Activated CD8-positive, alpha-beta T cell treated with anti-CD3 and anti-CD28 coated beads for 36 hours (primary cell): ENCODE results near the gene STOML1. TPM values are rescaled to one million over a fixed set of nuclear protein-coding genes. Genes with fewer than 3 reads are reported as not detected.

Experiments used
- ATAC-seq: fragments of 200-7000 bp; cut with Tn5 transposase; one replicate; pipeline ENCODE4 v1.10.0; 2021; ENCODE audit warnings: mild to moderate bottlenecking, moderate library complexity
- CTCF ChIA-PET: fragments of 350-600 bp; sonication (Branson Sonifier 250); formaldehyde crosslinking; loops from one replicate; lab custom pipeline; 2021; ENCODE audit warnings: antibody characterized with exemption; lab: Charles Lee
- POLR2A ChIA-PET: fragments of 350-600 bp; sonication (Branson Sonifier 250); formaldehyde crosslinking; loops from one replicate; lab custom pipeline; 2021; ENCODE audit warnings: antibody characterized with exemption; lab: Charles Lee
- DNase-seq: peaks from one replicate; pipeline ENCODE4 v3.0.0-alpha.2; 2020
- H3K27ac Mint-ChIP-seq: one replicate; pipeline ENCODE4 v1.8.0; 2021; ENCODE audit warnings: mild to moderate bottlenecking, mixed read lengths
- H3K27me3 Mint-ChIP-seq: one replicate; pipeline ENCODE4 v1.8.0; 2021; ENCODE audit warnings: mixed read lengths
- H3K36me3 Mint-ChIP-seq: one replicate; pipeline ENCODE4 v1.8.0; 2021; ENCODE audit warnings: low read depth, mixed read lengths
- H3K4me1 Mint-ChIP-seq: one replicate; pipeline ENCODE4 v1.8.0; 2021; ENCODE audit warnings: low read depth, mixed read lengths
- H3K4me3 Mint-ChIP-seq: one replicate; pipeline ENCODE4 v1.8.0; 2021; ENCODE audit warnings: mild to moderate bottlenecking, moderate library complexity, mixed read lengths
- H3K9me3 Mint-ChIP-seq: one replicate; pipeline ENCODE4 v1.8.0; 2021; ENCODE audit warnings: mixed read lengths
- intact Hi-C: fragments of 100-400 bp; cut with micrococcal nuclease; formaldehyde crosslinking; loops from one replicate; pipeline ENCODE4 v1.10.0; 2022
- total RNA-seq, 2 experiments: library from RNA; stranded (reverse); gene quantifications; one replicate each; pipeline ENCODE4 v1.2.3, GENCODE V29; 2021
- TF ChIP-seq, protein P1 (sequence below): fragments of 200-600 bp; IDR thresholded peaks from one replicate; pipeline ENCODE4 v1.8.0; 2022; ENCODE audit warnings: antibody characterized with exemption, mild to moderate bottlenecking

Gene STOML1
- 1 to 10 TPM; 5.2 to 6.5 TPM for total RNA-seq

DNA sequence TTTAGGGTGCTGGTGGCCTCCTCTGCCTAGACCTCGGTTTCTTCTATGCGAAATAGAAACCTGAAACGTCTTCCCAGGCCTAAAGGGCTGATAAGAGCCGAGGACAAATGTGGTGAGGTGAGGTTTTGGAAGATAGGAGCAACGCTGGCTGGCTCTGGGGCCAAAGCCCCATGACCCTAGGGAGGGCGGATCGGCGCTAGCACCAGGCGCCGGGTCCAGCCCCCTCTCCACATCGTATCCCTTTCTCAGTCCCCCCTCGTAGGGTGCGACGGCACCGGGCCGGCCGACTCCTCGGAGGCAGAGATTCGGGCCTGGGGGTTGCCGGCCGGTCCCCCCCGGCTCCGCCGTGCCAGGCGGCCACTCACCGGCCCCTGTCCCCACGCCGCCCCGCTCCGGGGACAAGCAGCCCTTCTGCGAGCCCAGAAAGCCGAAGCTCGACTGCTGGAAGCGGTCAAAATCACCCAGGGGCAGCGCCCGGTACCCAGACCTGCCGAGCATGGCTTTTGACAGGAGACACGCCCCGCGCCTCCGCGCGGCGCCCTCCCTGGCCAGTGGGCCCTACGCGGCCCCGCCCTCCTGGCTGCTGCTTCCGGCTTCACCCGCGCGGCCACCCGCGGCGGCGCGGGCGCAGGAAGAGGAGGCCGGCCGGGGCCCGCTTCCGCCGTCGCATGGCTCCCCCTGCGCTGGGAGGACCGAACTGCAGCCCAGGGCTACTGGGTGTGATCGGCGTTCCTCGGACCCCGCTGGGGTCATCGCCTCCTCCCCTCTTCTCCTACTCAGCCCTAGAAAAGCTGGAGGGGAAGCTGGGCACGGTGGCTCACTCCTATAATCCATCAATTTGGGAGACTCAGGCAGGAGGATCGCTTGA is at the start of gene STOML1:
STOML1 (minus strand) TSS at position 570 of the 868 bp plus-strand sequence; CDS start at position 498, 72 bp downstream.
- peaks cover 33% of the 10 kb centered on the region for H3K4me1 Mint-ChIP-seq
- intact Hi-C loops, result no loop called here
- POLR2A ChIA-PET, result interaction anchor here (0.7 to 2.9 kb wide), 3 partner anchors 10 to 11 kb away, joined by 3 to 11 read pairs (median 4); no protein-coding TSS in a partner anchor

DNA sequence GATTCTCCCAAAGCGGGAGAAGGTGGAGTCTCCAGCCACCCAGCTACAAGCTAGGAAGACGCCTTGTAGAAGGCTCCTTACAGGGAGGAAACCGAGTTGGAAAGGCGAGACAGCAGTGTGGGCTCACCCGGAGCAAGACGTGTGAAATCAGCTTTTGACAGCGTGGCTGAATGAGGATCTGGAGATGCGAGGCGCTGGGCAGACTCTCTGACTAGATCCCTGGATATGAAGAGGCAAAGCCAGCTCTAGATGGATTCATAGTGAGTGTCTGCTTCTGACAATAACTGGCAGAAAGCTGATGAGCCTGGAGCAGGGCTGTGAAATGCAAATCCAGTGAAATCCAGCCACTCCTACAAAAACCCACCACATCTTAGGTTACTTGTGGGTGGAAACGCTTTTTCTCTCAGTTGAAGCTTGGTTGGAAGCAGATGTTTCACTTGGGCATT is 49.2 kb upstream of the STOML1 start:
- Mint-ChIP-seq H3K27me3 (no peaks in the 10 kb centered on the region), H3K4me1 (no peaks in the 10 kb centered on the region), H3K4me3 (no peak overlapping the region), H3K36me3 (peaks cover 10% of the 10 kb centered on the region), H3K9me3 (no peaks in the 10 kb centered on the region), H3K27ac (no peak overlapping the region)
- intact Hi-C loops, result no loop called here
- DNase-seq (no peak), ATAC-seq (no peak)
- TF ChIP-seq, protein P1, sequence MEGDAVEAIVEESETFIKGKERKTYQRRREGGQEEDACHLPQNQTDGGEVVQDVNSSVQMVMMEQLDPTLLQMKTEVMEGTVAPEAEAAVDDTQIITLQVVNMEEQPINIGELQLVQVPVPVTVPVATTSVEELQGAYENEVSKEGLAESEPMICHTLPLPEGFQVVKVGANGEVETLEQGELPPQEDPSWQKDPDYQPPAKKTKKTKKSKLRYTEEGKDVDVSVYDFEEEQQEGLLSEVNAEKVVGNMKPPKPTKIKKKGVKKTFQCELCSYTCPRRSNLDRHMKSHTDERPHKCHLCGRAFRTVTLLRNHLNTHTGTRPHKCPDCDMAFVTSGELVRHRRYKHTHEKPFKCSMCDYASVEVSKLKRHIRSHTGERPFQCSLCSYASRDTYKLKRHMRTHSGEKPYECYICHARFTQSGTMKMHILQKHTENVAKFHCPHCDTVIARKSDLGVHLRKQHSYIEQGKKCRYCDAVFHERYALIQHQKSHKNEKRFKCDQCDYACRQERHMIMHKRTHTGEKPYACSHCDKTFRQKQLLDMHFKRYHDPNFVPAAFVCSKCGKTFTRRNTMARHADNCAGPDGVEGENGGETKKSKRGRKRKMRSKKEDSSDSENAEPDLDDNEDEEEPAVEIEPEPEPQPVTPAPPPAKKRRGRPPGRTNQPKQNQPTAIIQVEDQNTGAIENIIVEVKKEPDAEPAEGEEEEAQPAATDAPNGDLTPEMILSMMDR, result no peak
- CTCF ChIA-PET, result interaction anchor here (0.9 to 1.5 kb wide), 3 partner anchors 8 to 77 kb away, joined by 3 read pairs; no protein-coding TSS in a partner anchor
- POLR2A ChIA-PET, result no interaction called here

More for the DNA sequence above, at the start of gene STOML1:
- TF ChIP-seq, protein P1, result peak; percentile 95
- ATAC-seq (peak; percentile 77), DNase-seq (peak; percentile 94)
- H3K4me3 Mint-ChIP-seq, result peak within 1 kb of the TSS; percentile 78
- peaks cover 9% of the 10 kb centered on the region for H3K36me3 Mint-ChIP-seq
- no peaks in the 10 kb centered on the region for H3K27me3 Mint-ChIP-seq
- CTCF ChIA-PET, result interaction anchor here (0.7 to 11.4 kb wide), 5 partner anchors 10 to 68 kb away, joined by 3 to 106 read pairs (median 7); no protein-coding TSS in a partner anchor
- H3K27ac Mint-ChIP-seq, result peak within 1 kb of the TSS; percentile 83
- H3K9me3 Mint-ChIP-seq, result no peaks in the 10 kb centered on the region

DNA sequence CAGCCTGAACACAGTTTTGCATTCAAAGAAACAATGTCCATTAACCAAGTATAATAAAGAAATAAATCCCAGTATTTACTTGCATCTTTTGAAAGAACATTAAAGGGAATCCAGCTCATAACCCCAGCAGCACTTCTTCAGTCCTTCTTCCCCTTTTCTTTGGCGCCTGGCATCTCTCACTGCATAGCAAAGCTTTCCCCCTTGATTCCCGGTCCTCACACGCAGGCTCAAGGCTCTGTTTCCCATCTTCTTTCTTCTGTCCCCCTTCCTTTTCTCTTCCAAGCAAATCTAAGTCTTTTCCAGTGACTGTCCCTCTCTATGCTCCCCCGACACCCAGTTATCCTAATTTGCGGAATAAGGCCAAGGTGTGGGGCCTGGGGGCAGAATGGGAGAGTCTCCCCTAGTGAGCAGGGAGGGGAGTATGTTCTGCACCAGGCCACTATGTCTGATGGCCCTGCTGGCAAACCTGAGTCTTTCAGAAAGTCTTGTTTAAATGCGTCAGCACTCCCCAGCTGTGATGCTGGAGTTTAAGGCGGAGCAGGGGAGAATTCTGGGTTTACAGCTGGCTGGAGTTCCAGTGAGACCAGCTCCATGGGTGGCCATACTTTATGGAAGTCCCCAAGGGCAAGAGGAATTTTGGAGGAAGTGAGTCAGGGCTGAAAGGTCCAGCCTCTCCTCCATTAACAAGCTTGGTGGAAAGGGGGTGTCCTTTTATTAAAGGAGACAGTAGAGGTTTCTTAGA is 48.2 kb upstream of the STOML1 start:
- H3K9me3 Mint-ChIP-seq, result no peaks in the 10 kb centered on the region
- ChIA-PET POLR2A (no interaction called here), CTCF (interaction anchor here (0.9 to 5.2 kb wide), 5 partner anchors 8 to 132 kb away, joined by 3 to 32 read pairs (median 3); no protein-coding TSS in a partner anchor)
- H3K27ac Mint-ChIP-seq, result peak overlapping the region; percentile 46
- TF ChIP-seq, protein P1, result no peak
- DNase-seq (no peak), ATAC-seq (no peak)
- peaks cover 18% of the 10 kb centered on the region for H3K36me3 Mint-ChIP-seq
- no peaks in the 10 kb centered on the region for H3K27me3 Mint-ChIP-seq
- H3K4me1 Mint-ChIP-seq, result no peaks in the 10 kb centered on the region
- intact Hi-C loops, result no loop called here
- no peak overlapping the region for H3K4me3 Mint-ChIP-seq

GRCh38 chr15:74039656-74040010 is 47.5 kb upstream of the STOML1 start:
- DNase-seq (no peak), ATAC-seq (no peak)
- intact Hi-C loops, result no loop called here
- Mint-ChIP-seq H3K4me3 (no peak overlapping the region), H3K36me3 (peaks cover 18% of the 10 kb centered on the region), H3K9me3 (no peaks in the 10 kb centered on the region), H3K27ac (peak overlapping the region; percentile 46), H3K4me1 (no peaks in the 10 kb centered on the region), H3K27me3 (no peaks in the 10 kb centered on the region)
- TF ChIP-seq, protein P1, result no peak
- ChIA-PET POLR2A (interaction anchor here (1.1 kb wide), 1 partner anchor 29 kb away, joined by 3 read pairs; no protein-coding TSS in a partner anchor), CTCF (interaction anchor here (2.2 to 5.2 kb wide), 2 partner anchors 9 to 67 kb away, joined by 9 to 32 read pairs; no protein-coding TSS in a partner anchor)
